Measurements from ENCODE around the gene DPP6.

- TF ChIP-seq ZFP36 (IDR thresholded peaks at IDR 0.05; ENCODE audit: borderline replicate concordance, partially characterized antibody) (no peak), CHD2 (IDR thresholded peaks at IDR 0.05; ENCODE audit: low read length, partially characterized antibody) (no peak), RAD21 (conservative IDR thresholded peaks at IDR 0.05 in 1 of 2, IDR thresholded peaks at IDR 0.05 in 1 of 2) (no peak), POLR2AphosphoS2 (conservative IDR thresholded peaks at IDR 0.05; ENCODE audit: low read length) (no peak), SMC3 (IDR thresholded peaks at IDR 0.05) (no peak)
- TF ChIP-seq, protein P1, sequence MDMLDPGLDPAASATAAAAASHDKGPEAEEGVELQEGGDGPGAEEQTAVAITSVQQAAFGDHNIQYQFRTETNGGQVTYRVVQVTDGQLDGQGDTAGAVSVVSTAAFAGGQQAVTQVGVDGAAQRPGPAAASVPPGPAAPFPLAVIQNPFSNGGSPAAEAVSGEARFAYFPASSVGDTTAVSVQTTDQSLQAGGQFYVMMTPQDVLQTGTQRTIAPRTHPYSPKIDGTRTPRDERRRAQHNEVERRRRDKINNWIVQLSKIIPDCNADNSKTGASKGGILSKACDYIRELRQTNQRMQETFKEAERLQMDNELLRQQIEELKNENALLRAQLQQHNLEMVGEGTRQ (IDR thresholded peaks at IDR 0.05): no peak
These were observed 252.8 kb downstream of the DPP6 start for GRCh38 chr7:154304740-154305700.
